Measurements from ENCODE around the gene SLC25A22.

GRCh38 chr11:763073-763463 is 35.0 kb downstream of the SLC25A22 start:
- TF ChIP-seq, protein P1, sequence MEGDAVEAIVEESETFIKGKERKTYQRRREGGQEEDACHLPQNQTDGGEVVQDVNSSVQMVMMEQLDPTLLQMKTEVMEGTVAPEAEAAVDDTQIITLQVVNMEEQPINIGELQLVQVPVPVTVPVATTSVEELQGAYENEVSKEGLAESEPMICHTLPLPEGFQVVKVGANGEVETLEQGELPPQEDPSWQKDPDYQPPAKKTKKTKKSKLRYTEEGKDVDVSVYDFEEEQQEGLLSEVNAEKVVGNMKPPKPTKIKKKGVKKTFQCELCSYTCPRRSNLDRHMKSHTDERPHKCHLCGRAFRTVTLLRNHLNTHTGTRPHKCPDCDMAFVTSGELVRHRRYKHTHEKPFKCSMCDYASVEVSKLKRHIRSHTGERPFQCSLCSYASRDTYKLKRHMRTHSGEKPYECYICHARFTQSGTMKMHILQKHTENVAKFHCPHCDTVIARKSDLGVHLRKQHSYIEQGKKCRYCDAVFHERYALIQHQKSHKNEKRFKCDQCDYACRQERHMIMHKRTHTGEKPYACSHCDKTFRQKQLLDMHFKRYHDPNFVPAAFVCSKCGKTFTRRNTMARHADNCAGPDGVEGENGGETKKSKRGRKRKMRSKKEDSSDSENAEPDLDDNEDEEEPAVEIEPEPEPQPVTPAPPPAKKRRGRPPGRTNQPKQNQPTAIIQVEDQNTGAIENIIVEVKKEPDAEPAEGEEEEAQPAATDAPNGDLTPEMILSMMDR (IDR thresholded peaks at IDR 0.05): no peak
- TF ChIP-seq POLR2A (IDR thresholded peaks at IDR 0.05): no peak

Measured in testis (tissue), 2 donors.